ENCODE data around the gene GNB1. TPM values are rescaled to one million over a fixed set of nuclear protein-coding genes. Genes with fewer than 3 reads are reported as not detected.
A peak's percentile ranks its signal among the peaks of the same experiment; 100 is the strongest.

The GNB1 gene
- total RNA-seq, 1 donor from 2014 or later, result 209 TPM

DNA sequence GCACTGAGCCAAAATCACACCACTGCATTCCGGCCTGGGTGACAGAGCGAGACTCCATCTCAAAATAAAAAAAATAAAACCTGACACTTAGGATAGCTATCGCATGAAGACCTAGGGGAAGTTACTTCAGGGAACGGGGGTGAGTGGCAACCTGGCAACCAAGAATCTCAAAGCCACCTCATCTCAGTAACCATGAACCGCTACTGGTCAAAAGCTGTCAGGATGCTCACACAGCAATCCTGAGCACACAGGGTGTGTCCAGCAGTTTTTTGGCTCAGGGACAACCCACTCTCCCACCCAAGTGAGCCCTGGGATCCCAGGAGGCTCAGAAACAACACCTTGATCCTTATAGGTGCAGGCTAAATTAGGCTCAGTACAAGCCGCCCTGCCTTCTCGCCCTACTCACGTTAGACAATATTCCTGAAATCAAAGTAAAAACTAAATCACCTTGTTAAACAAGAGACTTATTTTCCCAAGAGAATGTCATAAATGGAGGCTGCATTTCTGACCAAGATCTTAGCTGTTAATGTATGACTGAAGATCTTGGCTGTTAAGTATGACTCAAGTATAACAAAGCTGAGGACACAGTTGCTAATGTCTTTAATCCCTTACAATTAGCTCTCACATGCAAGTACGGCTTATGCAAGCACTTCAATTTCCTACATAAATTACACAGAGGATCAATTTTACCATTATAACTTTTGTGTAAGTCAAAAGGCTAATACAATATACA lies 64.4 kb downstream of the GNB1 start:
- DNase-seq (ENCODE audit: low read depth), result peak; percentile 91

DNA sequence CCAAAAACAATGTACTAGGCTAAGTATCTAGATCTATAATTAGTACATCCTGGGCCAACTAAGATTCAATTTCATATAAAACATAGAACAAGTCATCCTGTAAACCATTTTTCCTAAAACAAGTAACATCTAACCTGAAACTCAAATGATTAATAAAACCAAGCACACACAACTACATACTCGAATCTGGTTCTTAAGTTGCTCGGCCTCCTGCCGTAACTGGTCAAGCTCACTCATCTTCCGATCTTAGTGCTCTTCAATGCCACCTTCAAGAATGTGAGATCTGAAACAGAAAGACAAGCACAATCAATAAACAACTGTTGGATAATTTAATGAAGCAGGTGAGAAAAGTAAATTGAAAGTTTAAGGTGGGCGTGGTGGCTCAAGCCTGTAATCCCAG lies 65.7 kb downstream of the GNB1 start:
- DNase-seq (ENCODE audit: low read depth), result no peak

DNA sequence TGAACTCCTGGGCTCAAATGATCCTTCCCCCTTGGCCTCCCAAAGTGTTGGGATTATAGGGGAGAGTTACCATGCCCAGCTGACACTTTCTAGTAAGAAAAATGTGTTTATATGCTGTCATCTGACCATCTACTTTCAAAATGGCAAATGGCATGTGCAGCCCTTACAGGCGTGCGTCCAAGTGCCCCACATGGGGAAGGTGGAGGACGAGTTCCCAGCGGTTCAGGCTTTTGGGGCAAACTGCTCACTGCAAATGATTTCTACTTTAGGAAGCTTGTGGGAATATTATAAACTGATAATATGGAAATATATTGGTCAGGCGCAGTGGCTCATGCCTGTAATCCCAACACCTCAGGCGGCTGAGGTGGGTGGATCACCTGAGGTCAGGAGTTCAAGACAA lies 71.1 kb downstream of the GNB1 start:
- no peak for DNase-seq (ENCODE audit: low read depth)

DNA sequence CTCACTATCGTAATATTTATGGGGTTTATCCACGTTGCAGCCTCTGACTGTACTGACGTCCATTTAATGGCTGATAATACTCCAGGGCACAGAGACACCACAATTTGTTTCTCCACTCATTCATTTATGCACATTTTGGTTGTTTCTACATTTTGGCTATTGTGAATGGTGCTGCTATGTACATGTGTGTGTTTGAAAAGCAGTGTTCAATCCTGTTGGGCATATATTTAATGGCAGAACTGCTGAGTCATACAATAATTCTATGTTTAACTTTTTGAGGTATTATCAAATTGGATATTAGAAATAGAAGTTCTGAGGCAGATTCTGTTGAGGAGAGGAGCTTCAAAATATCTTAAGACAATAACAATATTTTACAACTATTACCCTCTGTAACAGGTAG lies 73.7 kb downstream of the GNB1 start:
- DNase-seq (ENCODE audit: low read depth), result no peak

DNA sequence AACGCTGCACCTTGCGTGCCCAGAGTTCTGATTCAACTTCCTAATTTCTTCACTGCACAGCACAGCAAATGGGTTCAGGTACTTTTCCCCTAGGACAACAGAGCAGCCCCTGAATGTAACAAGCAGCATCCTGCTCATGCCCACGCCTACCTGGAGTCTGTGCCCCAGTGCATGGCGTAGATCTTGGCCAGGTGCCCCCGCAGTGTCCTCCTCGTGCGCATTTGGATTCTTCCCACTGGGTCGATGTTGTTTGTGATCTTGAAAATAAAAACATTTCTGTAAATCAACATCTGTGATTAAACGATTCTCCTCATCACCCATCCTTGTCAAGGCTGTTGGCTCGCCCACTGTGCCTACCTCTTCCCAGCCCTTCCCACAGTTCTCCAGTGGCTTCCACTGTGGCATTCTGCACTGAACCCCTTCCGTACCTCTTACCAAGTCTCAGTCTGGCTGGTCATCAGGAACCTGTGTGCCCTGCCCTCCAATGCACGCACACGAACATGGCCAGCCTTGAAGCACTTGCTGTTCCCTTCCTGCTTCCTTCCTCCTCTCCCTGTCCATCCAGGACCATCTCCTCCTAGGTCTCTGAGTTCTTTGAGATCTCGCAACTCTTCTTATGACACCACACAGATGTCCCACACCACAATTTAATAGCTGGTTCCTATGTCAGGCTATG lies 75.1 kb downstream of the GNB1 start:
- no peak for DNase-seq (ENCODE audit: low read depth)

DNA sequence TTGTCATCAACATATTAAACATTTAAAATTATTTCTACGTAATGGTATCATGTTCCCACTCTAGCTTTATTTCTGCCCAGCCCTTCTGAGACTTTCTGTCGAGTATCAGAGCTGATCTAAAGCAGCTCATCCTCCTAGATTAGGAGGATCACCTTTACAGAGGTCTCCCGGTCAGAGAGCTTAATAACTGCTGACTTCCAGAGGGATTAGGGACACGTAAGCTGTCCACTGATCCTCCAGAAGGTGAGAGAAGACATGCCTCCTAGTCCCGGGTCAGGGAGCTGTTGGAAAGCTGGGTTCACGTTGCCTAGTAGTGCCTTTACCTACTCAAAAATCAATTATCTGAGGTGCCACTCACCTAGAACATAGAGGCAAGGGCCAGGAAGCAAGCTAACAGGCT lies 81.4 kb downstream of the GNB1 start:
- no peak for DNase-seq (ENCODE audit: low read depth)

DNA sequence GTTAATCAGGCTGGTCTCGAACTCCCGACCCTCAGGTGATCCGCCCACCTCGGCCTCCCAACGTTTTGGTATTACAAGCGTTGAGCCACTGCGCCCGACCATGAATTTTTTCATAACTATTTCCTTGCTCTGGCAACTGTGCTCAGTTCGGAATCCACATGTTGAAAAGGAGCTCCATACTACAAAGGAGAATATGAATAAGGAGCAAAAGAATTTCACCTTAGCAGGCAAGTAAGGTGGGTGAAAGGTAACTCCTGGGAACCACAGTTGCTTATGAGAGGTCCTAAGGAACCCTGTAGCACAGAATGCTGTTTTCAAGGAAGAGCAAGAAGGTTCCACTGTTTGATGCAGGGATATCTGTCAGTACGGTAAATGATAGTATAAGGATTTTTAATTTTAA lies 82.7 kb downstream of the GNB1 start:
- no peak for DNase-seq (ENCODE audit: low read depth)

DNA sequence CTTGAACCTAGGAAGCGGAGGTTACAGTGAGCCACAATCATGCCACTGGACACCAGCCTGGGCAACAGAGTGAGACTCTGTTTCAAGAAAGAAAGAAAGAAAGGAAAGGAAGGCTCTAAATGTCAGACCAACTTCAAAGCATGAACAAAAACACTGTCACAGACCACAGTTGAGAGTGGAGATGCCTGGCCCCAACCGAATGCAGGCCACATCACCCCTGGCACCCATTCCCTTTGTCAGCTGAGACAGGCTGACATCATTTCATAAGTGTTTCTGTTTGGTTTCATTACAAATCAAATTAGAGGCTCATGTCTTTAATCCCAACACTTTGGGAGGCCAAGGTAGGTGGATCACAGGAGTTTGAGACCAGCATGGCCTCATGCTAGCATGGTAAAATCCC lies 84.0 kb downstream of the GNB1 start:
- DNase-seq (ENCODE audit: low read depth), result no peak

DNA sequence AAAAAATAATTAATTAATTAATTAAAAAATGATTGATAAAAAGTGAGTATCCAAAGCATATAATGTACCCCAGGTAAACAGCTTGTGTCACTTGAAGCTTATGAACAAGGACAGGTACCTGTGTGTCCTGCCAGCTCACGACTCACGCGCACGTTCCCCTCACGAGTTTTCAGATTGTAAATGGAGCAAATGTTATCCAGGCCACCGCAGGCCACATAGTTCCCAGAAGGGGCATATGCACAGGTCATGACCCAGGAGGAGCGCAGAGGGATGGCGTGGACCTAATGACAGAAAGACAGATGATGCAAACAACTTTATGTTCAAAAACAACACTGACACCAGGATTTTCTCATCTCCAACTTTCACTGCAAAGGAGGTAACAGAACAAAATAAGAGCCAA lies 86.6 kb downstream of the GNB1 start:
- DNase-seq (ENCODE audit: low read depth), result no peak

DNA sequence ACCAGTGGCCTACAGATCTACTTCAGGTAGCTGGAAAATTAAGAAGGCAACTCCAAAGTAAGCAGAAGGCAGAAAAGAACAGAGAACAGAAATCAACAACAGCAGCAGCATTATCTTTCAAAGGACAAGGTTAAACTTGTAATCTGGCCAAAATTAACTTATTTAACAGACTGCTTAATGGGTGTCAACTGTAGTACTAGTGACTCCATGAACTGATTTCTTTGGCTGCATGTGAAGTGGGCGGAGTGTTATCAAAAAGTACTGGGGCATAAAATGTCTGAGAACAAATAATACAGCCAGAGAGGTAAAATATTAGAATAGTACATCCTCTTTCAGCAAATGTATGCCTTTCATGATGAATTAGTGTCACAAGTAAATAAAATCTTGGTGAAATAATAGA lies 88.0 kb downstream of the GNB1 start:
- no peak for DNase-seq (ENCODE audit: low read depth)

DNA sequence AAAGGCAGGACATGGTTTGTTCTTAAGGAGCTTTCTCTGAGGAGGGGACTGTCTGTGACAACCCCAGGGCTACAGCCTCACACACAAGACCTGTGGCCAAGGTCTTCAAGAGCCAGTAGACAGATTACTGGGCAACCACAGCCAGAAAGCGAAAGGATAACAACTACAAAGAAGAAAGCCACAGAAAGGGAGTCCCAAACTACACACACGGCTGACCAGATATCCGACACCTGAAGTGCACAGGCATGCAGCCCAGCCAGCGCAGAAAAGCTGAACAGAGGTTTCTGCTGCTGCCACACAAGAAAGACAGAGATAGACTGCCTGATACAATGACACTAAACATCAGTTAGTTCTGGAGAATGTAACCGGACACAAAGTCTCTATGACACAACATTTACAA lies 91.2 kb downstream of the GNB1 start:
- no peak for DNase-seq (ENCODE audit: low read depth)

DNA sequence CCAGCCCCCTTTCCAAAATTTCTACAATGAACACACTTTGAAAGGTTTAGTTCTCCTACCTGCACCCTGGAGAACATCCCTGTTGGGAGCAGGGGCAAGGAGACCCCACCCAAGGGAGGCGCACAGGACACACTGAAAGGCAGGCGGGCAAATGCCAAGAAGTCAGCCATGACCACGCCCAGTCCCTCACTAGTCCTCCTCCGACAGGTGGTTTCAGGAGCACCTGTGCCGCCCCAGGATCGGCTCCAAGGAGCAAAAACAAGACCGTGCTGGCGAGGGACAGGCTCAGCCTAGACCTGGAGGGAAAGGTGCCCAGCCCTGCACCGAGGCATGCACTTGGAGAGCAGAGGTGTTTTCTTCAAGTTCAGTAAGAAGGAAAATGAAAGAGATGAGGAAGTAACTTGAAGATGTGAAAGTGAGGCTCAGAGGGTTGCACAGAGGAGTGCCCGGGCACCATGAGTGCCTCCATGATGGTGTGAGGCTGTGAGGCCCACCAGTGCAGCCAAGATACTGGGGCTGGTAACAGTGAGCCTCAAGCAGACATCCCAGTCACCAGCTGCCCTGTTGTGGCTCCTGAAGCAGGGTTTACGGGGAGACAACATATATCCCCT lies 93.1 kb downstream of the GNB1 start:
- no peak for DNase-seq (ENCODE audit: low read depth)

DNA sequence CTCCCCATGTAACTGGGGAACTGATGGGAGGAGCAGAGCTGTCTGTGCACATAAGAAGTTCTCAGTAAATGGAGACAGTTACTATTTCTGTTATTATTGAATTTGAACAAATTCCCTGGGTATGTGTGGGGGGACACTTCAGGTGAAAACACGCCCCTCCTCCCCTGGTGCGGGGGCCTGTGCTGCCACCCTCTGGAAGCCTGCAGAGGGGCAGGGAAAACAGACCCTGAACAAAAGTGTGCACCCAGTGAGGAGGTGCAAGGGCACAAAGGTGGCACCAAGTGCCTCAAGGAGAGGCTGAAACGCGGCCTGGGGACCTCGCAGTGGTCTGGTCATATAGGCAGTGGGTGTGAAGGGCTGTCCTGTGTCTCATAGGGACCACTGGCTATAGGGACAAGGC lies 94.4 kb downstream of the GNB1 start:
- no peak for DNase-seq (ENCODE audit: low read depth)

DNA sequence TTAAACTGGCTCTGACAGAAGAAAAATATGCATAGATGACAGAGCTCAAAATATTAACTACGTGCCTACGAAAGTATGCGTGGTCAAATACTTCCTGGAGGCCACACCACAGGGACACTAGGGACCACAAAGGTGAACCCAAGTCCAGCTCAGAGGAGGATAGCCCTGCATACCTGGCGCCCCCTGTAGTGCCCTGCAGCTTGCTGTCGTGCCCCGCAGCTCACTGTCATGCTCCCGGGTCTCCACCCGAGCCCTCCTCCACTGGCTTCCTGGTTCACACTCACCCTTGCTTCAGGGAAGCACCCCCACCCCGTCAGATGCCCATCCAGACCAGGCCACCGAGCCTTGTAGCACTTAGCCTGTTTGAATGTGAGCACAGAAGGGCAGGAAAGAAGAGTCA lies 95.9 kb downstream of the GNB1 start:
- no peak for DNase-seq (ENCODE audit: low read depth)

DNA sequence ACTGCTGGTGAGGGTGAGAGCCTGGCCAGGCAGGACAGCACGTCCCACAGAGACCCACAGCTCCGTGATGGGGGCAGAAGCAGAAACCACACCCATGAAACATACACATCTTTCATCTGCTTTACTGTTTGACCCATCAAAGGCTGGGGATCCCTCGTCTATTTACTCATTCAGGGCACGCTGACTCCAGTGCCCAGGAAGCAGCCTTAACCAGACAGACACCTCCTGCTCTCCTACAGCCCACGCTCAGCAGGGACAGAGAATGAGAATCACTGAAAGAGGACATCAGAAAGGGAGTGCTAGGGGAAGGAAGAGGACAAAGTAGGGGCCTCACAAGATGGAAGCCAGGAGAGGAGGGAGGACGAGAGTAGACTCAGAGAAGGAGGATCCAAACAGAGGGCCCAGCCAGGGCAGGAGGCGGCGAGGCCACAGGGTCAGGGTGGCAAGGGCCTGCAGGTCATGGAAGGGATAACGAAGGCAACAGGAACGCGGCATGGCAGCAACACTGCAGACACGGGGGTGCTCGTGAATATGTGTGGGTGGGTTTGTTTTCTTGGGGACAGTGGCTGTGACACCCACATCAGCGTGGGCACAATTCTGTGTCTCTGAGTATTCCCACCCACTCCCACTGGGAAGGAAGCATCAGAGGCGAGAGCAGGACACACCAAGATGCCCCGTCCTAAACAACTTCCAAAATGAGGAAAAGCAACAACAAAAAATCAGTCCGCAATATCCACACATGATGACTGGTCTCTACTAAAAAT lies 97.2 kb downstream of the GNB1 start:
- no peak for DNase-seq (ENCODE audit: low read depth)

DNA sequence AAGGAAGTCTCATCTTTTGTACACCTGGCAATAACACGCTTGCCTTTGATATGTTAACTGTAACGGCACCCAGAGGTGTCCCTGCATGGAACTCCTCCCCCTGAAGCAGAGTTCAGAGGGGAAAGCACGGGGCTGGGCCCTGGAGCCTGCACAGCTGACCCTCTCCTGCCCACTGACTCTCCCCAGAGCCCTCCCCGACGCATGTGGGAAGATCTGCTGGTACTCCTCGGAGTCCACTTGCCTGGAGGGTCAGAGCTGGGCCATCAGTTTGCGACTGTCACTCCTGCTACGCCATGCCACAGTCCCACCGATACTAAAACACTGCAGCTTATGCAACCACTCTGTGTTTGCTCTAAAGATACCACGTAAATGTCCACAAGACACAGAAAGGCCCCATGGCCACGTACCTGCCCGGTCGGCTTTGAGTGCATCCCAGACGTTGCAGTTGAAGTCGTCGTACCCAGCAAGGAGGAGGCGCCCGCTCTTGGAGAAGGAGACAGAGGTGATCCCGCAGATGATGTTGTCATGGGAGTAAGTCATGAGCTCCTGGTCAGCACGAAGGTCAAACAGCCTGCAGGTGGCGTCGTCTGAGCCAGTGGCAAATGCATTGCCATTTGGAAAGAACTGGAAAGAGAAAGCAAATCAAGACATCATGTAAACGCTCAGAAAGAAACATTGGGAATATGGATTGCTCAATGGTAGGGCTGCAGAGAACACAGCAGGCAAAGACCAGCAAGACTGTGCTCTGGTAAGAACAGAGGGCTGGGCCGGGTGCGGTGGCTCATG lies 102.0 kb downstream of the GNB1 start:
- DNase-seq (ENCODE audit: low read depth), result peak; percentile 46

DNA sequence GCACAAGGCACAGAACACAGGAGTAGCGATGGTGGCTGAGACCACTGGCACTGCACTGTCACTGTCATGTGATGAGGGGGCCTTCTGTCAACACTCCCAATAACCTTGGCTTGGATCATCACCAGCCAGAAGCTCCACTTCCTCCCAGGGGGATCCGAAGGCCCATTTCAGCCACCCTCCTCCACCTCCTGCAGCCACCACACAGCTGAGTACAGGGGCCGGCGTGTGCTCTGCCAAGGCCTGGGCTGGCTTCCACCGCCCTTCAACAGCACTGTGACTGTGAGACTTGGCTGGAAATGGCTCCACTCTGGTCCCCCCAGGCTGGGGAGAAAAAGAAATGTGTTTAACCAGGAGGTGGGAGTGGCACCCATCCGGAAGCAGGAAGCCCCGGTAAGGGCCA lies 102.8 kb downstream of the GNB1 start:
- no peak for DNase-seq (ENCODE audit: low read depth)

DNA sequence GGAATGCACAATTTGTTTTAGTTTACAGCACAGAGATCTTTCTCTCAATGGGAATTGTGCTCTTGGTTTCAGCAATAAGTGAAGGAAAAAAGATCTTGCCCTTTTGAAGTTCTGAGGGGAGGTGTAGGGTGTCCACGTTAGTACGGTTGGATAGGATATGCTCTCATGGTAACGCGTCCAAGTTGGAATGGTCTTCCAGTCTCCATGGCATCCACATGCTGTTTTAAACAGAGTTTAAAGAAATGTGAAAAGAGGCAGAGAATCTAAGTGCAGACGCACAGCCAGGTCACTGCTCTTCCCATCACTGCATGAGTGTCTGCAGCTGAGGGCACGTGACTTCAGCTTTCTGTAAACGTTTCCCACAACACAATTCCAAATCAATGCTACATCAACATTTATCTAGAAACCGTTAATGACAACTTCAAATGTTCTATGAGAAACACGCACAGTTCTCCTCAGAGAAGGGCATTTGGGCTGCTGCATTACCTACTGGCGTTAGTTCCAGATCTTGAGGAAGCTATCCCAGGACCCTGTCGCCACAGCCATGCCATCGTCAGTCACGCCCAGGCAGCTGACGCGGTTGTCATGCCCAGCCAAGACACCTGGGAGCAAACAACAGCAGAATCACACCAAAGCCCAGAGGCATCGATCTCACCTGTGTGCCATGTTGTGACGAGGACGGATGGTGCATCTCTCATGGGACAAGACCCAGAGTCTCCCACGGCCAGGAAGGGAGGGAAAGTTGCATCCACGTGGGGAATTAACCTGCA lies 103.9 kb downstream of the GNB1 start:
- DNase-seq (ENCODE audit: low read depth), result no peak

DNA sequence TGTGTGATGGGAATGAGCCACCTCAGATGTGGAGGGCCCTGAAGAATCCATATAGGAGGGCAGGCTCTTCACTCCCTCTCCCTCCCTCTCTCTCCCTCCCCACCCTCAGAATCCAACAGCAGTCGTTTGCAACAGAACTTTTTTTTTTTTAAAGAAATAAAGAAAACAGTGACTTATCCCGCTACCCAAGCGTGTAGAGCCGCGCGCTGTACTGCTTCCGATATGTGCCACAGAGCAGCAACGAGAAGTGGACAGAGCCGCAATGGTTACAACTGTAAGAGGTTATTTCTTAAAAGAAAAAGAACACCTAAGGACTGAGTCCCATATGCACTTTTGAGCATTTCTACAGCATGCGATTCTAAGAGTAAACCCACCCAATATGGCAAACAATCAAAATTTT lies 105.2 kb downstream of the GNB1 start:
- no peak for DNase-seq (ENCODE audit: low read depth)

DNA sequence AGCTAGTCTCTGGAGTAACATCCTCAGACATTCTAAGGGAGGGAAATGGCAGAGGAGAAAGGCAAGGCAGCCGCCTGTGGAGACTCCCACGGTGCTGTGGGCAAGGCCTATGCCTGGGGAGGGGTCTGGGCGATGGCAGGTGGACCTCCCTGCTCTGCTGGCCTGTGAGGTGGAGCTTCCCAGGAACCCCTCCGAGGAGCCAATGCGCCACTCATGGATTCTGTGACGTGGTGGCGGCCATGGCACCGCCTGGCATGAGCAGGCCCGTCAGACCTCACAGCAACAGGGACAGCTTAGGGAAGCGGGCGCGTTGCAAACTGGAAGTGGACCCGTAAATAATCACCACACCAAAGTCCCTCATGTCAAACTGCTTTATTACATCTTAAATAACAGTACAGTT lies 106.0 kb downstream of the GNB1 start:
- no peak for DNase-seq (ENCODE audit: low read depth)

DNA sequence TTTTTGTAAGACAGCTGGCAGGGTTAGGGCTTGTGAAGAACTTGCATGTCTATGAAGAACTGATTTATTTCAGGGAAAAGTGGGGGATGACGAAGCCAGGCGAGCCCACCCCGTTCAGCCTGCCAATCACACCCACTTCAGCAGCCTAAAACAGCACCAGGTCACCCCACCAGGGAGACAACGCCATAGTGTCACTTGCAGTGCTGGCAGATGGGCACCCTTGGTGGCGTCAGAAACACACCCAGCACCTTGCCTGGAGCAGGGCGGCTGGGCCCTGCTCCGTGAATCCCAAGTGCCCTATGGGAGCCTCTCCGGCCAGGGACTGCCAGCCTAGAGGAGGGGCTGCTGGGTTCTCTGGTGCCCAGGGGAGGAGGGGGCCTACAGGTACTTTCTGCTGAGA lies 107.6 kb downstream of the GNB1 start:
- DNase-seq (ENCODE audit: low read depth), result no peak

Measured in renal cortical epithelial cell (primary cell).